Panc1 (cell line): ENCODE data around the gene PTGES. TPM values are rescaled to one million over a fixed set of nuclear protein-coding genes. Genes with fewer than 3 reads are reported as not detected.

Experiments
- ATAC-seq: fragments of 200-7000 bp; cut with Tn5 transposase; 2 replicates; pipeline ENCODE4 v1.9.1; 2020; ENCODE audit warnings: mild to moderate bottlenecking, moderate library complexity
- BruUV-seq: library from RNA; stranded (reverse); fragments of 400-500 nt; replicated peaks from 2 replicates; lab custom pipeline; 2021; lab: Mats Ljungman, UMichigan
- CTCF ChIA-PET: fragments of 300-600 bp; sonication (Branson Sonifier 250); formaldehyde crosslinking; loops from one replicate; lab custom pipeline; 2022; ENCODE audit warnings: antibody characterized with exemption; lab: Charles Lee
- POLR2A ChIA-PET: fragments of 300-600 bp; sonication (Branson Sonifier 250); formaldehyde crosslinking; loops from one replicate; lab custom pipeline; 2022; ENCODE audit warnings: antibody characterized with exemption; lab: Charles Lee
- DNase-seq: peaks from one replicate; pipeline ENCODE4 v3.0.0-alpha.2; 2010; ENCODE audit warnings: low read depth, low spot score
- H3K27ac ChIP-seq: 2 replicates; pipeline ENCODE4 v1.5.1; 2011; ENCODE audit warnings: mild to moderate bottlenecking, low read length, inconsistent platforms
- H3K27me3 ChIP-seq: fragments of 200-500 bp; sonication (Bioruptor generic); 2 replicates; pipeline ENCODE4 v1.6.0; 2014; ENCODE audit warnings: low read length, inconsistent platforms; ENCODE audit not compliant: control insufficient read depth, insufficient read depth
- H3K36me3 ChIP-seq: fragments of 200-500 bp; sonication (Bioruptor generic); 2 replicates; pipeline ENCODE4 v1.5.1; 2014; ENCODE audit warnings: inconsistent platforms, mild to moderate bottlenecking, low read length, moderate library complexity; ENCODE audit not compliant: control insufficient read depth, insufficient read depth
- H3K4me1 ChIP-seq: 2 replicates; pipeline ENCODE4 v1.5.1; 2011; ENCODE audit warnings: inconsistent platforms, mild to moderate bottlenecking, low read length, moderate library complexity; ENCODE audit not compliant: control insufficient read depth, insufficient read depth
- H3K4me3 ChIP-seq, 2 experiments: 2 replicates each; pipeline ENCODE4 v1.5.1; 2011 to 2012; ENCODE audit warnings: low read depth in 2 of 2, low read length in 2 of 2, mild to moderate bottlenecking in 2 of 2, inconsistent platforms in 1 of 2, moderate library complexity in 1 of 2
- H3K9me3 ChIP-seq: fragments of 200-500 bp; sonication (Bioruptor generic); 2 replicates; pipeline ENCODE4 v1.5.1; 2014; ENCODE audit warnings: low read depth, mild to moderate bottlenecking, inconsistent platforms, low read length, moderate library complexity; ENCODE audit not compliant: control insufficient read depth, insufficient read depth
- CTCF ChIP-seq: fragments of 450-650 bp; IDR thresholded peaks from 2 replicates; pipeline ENCODE4 v1.5.1; 2017; ENCODE audit warnings: mild to moderate bottlenecking
- POLR2AphosphoS5 ChIP-seq: IDR thresholded peaks from 2 replicates; pipeline ENCODE4 v1.6.1; 2012; ENCODE audit warnings: mild to moderate bottlenecking, low read depth, low read length, moderate library complexity
- REST ChIP-seq, 2 experiments: IDR thresholded peaks; 2 replicates each; pipeline ENCODE4 v1.6.1; 2011 to 2012; ENCODE audit warnings: low read depth in 2 of 2, control low read depth in 1 of 2, low read length in 1 of 2, mild to moderate bottlenecking in 1 of 2, moderate library complexity in 1 of 2; ENCODE audit not compliant: insufficient read depth in 1 of 2
- SIN3A ChIP-seq: IDR thresholded peaks from 2 replicates; pipeline ENCODE4 v1.6.1; 2012; ENCODE audit warnings: low read depth, mild to moderate bottlenecking, low read length, moderate library complexity, borderline replicate concordance; ENCODE audit not compliant: insufficient read depth
- TCF7L2 ChIP-seq: IDR thresholded peaks from 2 replicates; pipeline ENCODE4 v1.6.1; 2011; ENCODE audit warnings: mild to moderate bottlenecking, low read depth, low read length, inconsistent platforms
- in situ Hi-C: cut with HindIII; loops from 2 replicates; pipeline ENCODE4 v1.10.0; 2016; ENCODE audit warnings: low sequenced_read_pairs, low pct_unique_long_range_greater_than_20kb
- intact Hi-C: fragments of 100-400 bp; cut with micrococcal nuclease; formaldehyde crosslinking; loops from one replicate; pipeline ENCODE4 v1.10.0; 2022; ENCODE audit not compliant: unreplicated experiment
- total RNA-seq: library from RNA; stranded (reverse); gene quantifications from one replicate; pipeline ENCODE4 v1.2.1, GENCODE V29; 2021; ENCODE audit not compliant: unreplicated experiment

PTGES gene
- total RNA-seq, 1 experiment from 2014 or later, result 1.1 TPM

GRCh38 chr9:129757045-129757444 is 4.2 kb upstream of the PTGES start:
- Histone ChIP-seq H3K27ac (no peak overlapping the region), H3K9me3 (no peaks in the 10 kb centered on the region), H3K27me3 (no peaks in the 10 kb centered on the region), H3K4me1 (peaks cover 4% of the 10 kb centered on the region), H3K36me3 (no peaks in the 10 kb centered on the region; the same call in 1 of the 2 replicates), H3K4me3 (no peak overlapping the region)
- no TSS peak for BruUV-seq
- in situ Hi-C loops, result no loop called here
- intact Hi-C loops, result no loop called here
- ChIA-PET POLR2A (no interaction called here), CTCF (interaction anchor here (0.5 kb wide), 1 partner anchor 27 kb away, joined by 8 read pairs; no protein-coding TSS in a partner anchor)
- ATAC-seq (no peak), DNase-seq (no peak)
- TF ChIP-seq SIN3A (no peak), CTCF (no peak), REST (IDR thresholded peaks at IDR 0.05; ENCODE audit: insufficient read depth in 1 of 2, low read depth in 2 of 2, low read length in 1 of 2) (no peak), TCF7L2 (no peak), POLR2AphosphoS5 (no peak)

GRCh38 chr9:129756191-129756590 is 3.3 kb upstream of the PTGES start:
- no peak overlapping the region for H3K4me3 ChIP-seq
- CTCF ChIA-PET, result no interaction called here
- no peaks in the 10 kb centered on the region; the same call in none of the 2 replicates for H3K4me1 ChIP-seq
- no peak for ATAC-seq
- POLR2A ChIA-PET, result no interaction called here
- in situ Hi-C loops, result no loop called here
- H3K9me3 ChIP-seq, result no peaks in the 10 kb centered on the region
- no peaks in the 10 kb centered on the region; the same call in 1 of the 2 replicates for H3K36me3 ChIP-seq
- no peaks in the 10 kb centered on the region for H3K27me3 ChIP-seq
- intact Hi-C loops, result no loop called here
- BruUV-seq, result no TSS peak
- TF ChIP-seq TCF7L2 (no peak), SIN3A (no peak), REST (IDR thresholded peaks at IDR 0.05; ENCODE audit: insufficient read depth in 1 of 2, low read depth in 2 of 2, low read length in 1 of 2) (no peak), CTCF (no peak), POLR2AphosphoS5 (no peak)
- DNase-seq, result no peak
- no peak overlapping the region for H3K27ac ChIP-seq
